Stimulated activated CD4-positive, alpha-beta T cell treated with anti-CD3 and anti-CD28 coated beads, Interleukin-1b, Interleukin-23, amount 100 ng/mL, for 4 hours (primary cell): Measurements from ENCODE around the gene IL24.
"Not testable (repeated sequence)": the region's sequence is repeated elsewhere in the genome, so short reads cannot be mapped to it uniquely, and the experiment has no call there.

ENCODE experiments used
- DNase-seq, 2 donors: peaks; one replicate each; pipeline ENCODE4 v3.0.0-alpha.2; 2020; ENCODE audit warnings: low read depth in 2 of 2

The IL24 gene

GRCh38 chr1:206904423-206905142 lies 7.3 kb downstream of the IL24 start:
- no peak for DNase-seq

GRCh38 chr1:206905295-206906164 lies 8.3 kb downstream of the IL24 start:
- DNase-seq: peak in 1 of 2 donors; percentile 39

GRCh38 chr1:206907304-206907991 lies 10.2 kb downstream of the IL24 start:
- DNase-seq: no peak

DNA sequence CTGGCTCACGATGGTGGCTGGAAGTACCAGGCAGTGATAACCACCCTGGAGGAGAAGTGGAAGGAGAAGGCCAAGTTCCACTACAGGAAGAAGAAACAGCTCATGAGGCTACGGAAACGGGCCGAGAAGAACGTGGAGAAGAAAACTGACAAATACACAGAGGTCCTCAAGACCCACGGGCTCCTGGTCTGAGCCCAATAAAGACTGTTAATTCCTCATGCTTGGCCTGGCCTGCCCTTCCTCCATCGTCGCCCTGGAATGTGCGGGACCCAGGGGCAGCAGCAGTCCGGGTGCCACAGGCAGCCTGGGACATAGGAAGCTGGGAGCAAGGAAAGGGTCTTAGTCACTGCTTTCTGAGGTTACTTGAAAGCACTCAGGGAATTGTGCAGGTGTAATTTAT lies 10.8 kb downstream of the IL24 start:
- DNase-seq: no peak

DNA sequence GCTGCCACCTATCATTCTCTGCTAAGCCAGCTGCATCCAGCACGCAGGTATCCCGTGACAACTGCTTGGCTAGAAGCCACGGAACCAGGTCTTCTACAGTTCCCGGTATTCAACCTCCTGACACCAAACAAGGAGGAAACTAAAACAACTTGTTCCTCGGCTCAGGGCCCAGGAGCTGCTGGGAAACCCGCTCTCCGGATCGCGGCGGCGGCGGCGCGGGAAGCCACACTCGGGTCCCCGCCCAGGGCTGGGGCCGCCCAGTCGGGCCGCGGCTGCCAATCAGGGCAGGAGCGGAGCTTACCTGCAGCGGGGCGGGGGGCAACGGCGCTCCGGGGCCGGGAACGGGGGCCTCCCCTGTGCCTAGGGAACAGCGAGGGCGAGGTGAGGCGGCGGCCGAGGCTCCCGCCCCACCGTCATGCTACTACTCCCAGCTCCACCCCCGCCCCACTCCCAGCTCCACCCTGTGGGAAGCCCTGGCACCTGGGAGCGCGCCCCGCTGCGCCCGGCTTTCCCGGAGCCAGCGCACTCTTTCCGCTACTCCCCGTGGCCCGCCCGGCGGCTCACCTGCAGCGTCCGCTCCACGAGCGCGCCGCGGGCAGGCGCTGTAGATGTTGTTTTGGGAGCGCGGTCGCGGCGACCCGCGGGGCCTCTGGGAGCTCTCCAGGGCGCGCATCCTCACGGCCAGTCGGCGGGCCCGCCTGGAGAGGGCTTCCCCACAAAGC lies 12.1 kb downstream of the IL24 start:
- DNase-seq: peak; percentile 37 to 56

GRCh38 chr1:206909883-206910318 lies 12.7 kb downstream of the IL24 start:
- no peak for DNase-seq

DNA sequence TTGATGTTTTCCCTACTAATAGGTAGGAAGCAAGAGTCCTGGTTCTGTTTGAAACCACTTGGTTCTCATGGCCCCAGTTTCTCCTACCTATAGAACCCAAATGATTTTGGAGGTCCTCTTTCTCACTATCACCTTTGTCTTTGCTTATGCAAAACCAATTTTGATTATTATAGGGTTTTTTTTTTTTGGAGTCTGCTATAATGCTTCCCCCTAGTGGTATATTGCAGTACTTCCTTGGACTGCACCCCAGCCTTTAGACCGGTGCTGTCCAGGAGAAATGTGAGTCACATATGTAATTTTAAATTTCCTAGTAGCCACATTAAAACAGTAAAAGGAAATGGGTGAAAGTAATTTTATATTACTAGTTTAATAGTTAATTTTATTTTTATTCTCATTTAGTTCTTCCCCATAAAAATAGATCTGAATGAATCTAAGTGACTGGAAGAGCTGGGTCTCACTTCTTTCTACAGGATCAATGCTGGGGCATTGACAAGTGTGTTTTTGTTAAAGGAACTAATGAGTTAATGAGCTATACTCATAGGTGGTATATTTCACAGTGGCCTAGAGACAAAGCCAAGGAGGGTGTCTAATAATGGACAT lies 13.9 kb downstream of the IL24 start:
- no peak for DNase-seq

- peak in 1 of 2 donors; percentile 49 for DNase-seq
These were observed 15.3 kb downstream of the IL24 start for GRCh38 chr1:206912445-206913095.

- DNase-seq: no peak
These were observed 16.7 kb downstream of the IL24 start for GRCh38 chr1:206913766-206914537.

DNA sequence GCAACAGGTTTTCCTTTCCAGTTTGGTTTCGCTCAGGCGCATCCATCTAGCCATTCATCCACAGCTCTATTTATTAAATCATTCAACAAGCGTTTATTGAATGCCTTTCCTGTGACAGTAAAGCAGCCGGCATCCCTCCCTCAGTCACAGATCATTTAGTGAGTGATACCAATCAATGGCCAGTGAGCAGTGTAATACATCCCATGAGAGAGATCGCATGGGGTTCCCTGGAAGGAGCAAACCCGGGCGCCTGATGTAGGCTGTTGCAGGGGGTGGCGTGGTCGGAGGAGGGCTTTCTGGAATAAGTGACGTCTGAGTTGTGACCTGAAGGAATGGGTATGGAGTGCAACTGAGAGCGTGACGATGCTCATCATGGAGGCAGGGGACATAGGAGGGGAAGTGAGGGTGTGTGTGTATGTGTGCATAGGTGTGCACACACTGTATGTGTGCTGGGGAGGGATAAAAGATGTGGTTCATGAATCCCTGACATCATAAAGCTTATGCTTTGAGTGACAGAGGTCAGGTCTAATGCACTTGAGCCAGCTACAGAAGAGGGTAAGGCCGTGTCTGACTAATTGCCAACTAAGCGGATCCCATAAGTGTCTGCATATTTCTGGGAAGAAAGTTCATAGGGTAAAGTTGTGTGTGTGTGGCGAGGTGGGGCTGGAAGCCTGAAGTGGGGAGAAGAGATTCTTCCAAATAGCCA lies 17.9 kb downstream of the IL24 start:
- no peak for DNase-seq

- no peak for DNase-seq
These were observed 18.9 kb downstream of the IL24 start for GRCh38 chr1:206916000-206916709.

GRCh38 chr1:206918076-206918475 lies 20.8 kb downstream of the IL24 start:
- DNase-seq: no peak

DNA sequence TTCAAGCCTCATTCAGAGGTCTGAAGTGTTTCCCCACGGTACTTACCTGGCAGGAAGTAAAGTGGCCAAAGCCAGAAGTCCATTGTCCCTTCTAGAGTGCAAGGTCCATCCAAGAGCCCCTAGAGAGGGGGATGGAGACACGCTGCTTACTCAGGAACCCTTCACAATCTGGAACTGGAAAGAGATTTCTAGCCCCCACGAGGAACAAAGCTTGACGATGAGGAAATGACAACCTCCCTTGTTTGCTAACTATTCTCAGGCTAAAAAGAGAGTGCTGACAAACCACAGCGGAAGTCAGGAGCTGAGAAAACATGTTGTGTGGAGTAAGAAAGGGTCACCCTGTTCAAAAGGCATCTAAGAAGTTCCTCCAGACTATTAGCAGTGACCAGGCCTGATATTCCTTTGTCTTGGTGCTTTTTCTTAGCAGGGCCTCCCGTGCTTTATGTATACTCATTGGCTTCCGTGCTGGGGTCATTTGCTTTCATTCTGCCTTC lies 24.6 kb downstream of the IL24 start, which contains the start of gene FCMR:
Gene FCMR (minus strand): TSS at position 170 of the 494 bp plus-strand sequence. CDS start 87 bp downstream, at position 83.
- no peak for DNase-seq

DNA sequence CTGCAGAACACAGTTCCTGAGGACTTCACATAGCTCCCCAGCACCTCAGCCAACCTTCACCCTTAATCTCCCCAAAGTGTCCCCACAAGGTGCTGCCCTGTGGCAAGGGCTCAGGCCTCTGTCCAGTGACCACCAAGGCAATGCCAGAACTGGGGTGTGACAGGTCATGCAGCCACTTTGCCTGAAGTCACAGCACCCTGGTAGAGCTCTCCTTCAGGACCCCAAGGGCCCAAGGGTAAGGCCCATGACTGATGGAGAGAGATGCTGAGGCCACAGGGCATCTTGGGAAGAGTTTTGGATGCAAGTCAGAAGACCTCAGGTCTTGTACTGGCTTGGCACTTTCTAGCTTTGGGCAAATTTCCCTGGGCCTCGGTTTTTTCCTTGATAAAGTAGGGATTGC lies 25.3 kb downstream of the IL24 start:
- DNase-seq: no peak

- peak; percentile 44 to 51 for DNase-seq
These were observed 26.0 kb downstream of the IL24 start for GRCh38 chr1:206923009-206923960.

DNA sequence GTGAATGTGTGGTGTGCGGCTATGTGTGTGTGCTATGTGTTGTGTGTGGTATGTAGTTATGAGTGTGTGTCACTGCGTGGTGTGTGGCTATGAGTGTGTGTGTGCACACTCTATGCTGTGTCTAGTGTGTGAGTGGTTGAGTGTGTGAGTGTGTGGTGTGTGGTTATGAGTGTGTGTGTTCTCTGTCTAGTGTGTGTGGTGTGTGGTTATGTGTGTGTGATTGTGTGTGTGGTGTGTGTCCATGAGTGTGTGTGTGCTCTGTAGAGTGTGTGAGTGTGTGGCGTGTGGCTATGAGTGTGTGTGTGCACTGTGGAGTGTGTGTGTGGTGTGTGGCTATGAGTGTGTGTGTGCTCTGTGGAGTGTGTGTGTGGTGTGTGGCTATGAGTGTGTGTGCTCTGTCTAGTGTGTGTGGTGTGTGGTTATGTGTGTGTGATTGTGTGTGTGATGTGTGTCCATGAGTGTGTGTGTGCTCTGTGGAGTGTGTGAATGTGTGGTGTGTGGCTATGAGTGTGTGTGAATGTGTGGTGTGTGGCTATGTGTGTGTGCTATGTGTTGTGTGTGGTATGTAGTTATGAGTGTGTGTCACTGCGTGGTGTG lies 26.8 kb downstream of the IL24 start:
- not testable (repeated sequence) for DNase-seq

- DNase-seq: no peak
These were observed 27.4 kb downstream of the IL24 start for GRCh38 chr1:206924592-206925105.
